DOHH2 (cell line): ENCODE measurements around the gene KIZ.

Experiments used
- H3F3A ChIP-seq: fragments of 200-600 bp; sonication (generic), shearing (Covaris generic); 2 replicates; pipeline ENCODE4 v1.6.0; 2016; ENCODE audit warnings: antibody characterized with exemption, mild to moderate bottlenecking; ENCODE audit not compliant: control insufficient read depth, insufficient read depth
- H3K27ac ChIP-seq: fragments of 200-600 bp; sonication (generic); 2 replicates; pipeline ENCODE4 v1.5.1; 2014; ENCODE audit warnings: low read depth, mild to moderate bottlenecking, low read length, moderate library complexity
- H3K27me3 ChIP-seq: fragments of 200-600 bp; sonication (generic); 2 replicates; pipeline ENCODE4 v1.6.1; 2014; ENCODE audit warnings: mild to moderate bottlenecking, low read length, mixed read lengths; ENCODE audit not compliant: control insufficient read depth
- H3K36me3 ChIP-seq: fragments of 200-600 bp; sonication (generic); 2 replicates; pipeline ENCODE4 v1.6.1; 2014; ENCODE audit warnings: mild to moderate bottlenecking, low read length, moderate library complexity, mixed read lengths; ENCODE audit not compliant: control insufficient read depth
- H3K4me1 ChIP-seq: fragments of 200-600 bp; sonication (generic); 2 replicates; pipeline ENCODE4 v1.6.1; 2014; ENCODE audit warnings: mild to moderate bottlenecking, low read length, mixed read lengths; ENCODE audit not compliant: control insufficient read depth
- H3K4me2 ChIP-seq: fragments of 200-600 bp; sonication (generic); 2 replicates; pipeline ENCODE4 v1.6.0; 2014; ENCODE audit warnings: mild to moderate bottlenecking, low read length, moderate library complexity
- H3K4me3 ChIP-seq: fragments of 200-600 bp; sonication (generic); 2 replicates; pipeline ENCODE4 v1.5.1; 2014; ENCODE audit warnings: mild to moderate bottlenecking, low read length, mixed read lengths
- H3K79me2 ChIP-seq: fragments of 200-600 bp; sonication (generic); 2 replicates; pipeline ENCODE4 v1.6.1; 2014; ENCODE audit warnings: mild to moderate bottlenecking, low read length, mixed read lengths; ENCODE audit not compliant: control insufficient read depth
- H3K9me2 ChIP-seq: fragments of 200-600 bp; sonication (generic); replicated peaks from 2 replicates; pipeline ENCODE4 v1.6.1; 2014; ENCODE audit warnings: mild to moderate bottlenecking, low read length, mixed read lengths; ENCODE audit not compliant: control insufficient read depth
- H3K9me3 ChIP-seq: fragments of 200-600 bp; sonication (generic); 2 replicates; pipeline ENCODE4 v1.6.1; 2014; ENCODE audit warnings: antibody characterized with exemption, low read length, mixed read lengths; ENCODE audit not compliant: control insufficient read depth, insufficient read depth
- H4K20me1 ChIP-seq: fragments of 200-600 bp; sonication (generic); 2 replicates; pipeline ENCODE4 v1.6.0; 2014; ENCODE audit warnings: low read depth, mild to moderate bottlenecking, antibody characterized with exemption, low read length, moderate library complexity; ENCODE audit not compliant: control insufficient read depth, insufficient read depth
- EZH2phosphoT487 ChIP-seq: fragments of 200-600 bp; sonication (generic); IDR thresholded peaks from 2 replicates; pipeline ENCODE4 v1.6.1; 2017; ENCODE audit warnings: borderline replicate concordance, mild to moderate bottlenecking, antibody characterized with exemption, low read length, moderate library complexity, mixed read lengths
- TF ChIP-seq, protein P1 (sequence below): fragments of 200-600 bp; sonication (generic); IDR thresholded peaks from one replicate; pipeline ENCODE4 v1.5.1; 2014; ENCODE audit warnings: antibody characterized with exemption, mild to moderate bottlenecking, low read depth, low read length; ENCODE audit not compliant: poor library complexity, severe bottlenecking

KIZ gene

GRCh38 chr20:21156266-21156665 is 30.4 kb downstream of the KIZ start:
- Histone ChIP-seq H3F3A (peaks cover 3% of the 10 kb centered on the region; the same call in 1 of the 2 replicates), H3K79me2 (no peaks in the 10 kb centered on the region), H3K36me3 (no peaks in the 10 kb centered on the region), H3K27ac (no peak overlapping the region), H3K9me2 (no peaks in the 10 kb centered on the region), H3K4me1 (peaks cover 23% of the 10 kb centered on the region), H3K27me3 (no peaks in the 10 kb centered on the region), H3K4me3 (no peak overlapping the region), H3K4me2 (no peak overlapping the region), H3K9me3 (no peaks in the 10 kb centered on the region), H4K20me1 (no peaks in the 10 kb centered on the region)
- TF ChIP-seq EZH2phosphoT487, result no peak

- Histone ChIP-seq H3K27me3 (no peaks in the 10 kb centered on the region), H3K36me3 (no peaks in the 10 kb centered on the region), H3F3A (peaks cover 3% of the 10 kb centered on the region; the same call in 1 of the 2 replicates), H3K9me3 (no peaks in the 10 kb centered on the region), H3K9me2 (no peaks in the 10 kb centered on the region), H4K20me1 (no peaks in the 10 kb centered on the region), H3K4me2 (no peak overlapping the region), H3K27ac (no peak overlapping the region), H3K79me2 (no peaks in the 10 kb centered on the region), H3K4me3 (no peak overlapping the region), H3K4me1 (peaks cover 23% of the 10 kb centered on the region)
- TF ChIP-seq, protein P1, sequence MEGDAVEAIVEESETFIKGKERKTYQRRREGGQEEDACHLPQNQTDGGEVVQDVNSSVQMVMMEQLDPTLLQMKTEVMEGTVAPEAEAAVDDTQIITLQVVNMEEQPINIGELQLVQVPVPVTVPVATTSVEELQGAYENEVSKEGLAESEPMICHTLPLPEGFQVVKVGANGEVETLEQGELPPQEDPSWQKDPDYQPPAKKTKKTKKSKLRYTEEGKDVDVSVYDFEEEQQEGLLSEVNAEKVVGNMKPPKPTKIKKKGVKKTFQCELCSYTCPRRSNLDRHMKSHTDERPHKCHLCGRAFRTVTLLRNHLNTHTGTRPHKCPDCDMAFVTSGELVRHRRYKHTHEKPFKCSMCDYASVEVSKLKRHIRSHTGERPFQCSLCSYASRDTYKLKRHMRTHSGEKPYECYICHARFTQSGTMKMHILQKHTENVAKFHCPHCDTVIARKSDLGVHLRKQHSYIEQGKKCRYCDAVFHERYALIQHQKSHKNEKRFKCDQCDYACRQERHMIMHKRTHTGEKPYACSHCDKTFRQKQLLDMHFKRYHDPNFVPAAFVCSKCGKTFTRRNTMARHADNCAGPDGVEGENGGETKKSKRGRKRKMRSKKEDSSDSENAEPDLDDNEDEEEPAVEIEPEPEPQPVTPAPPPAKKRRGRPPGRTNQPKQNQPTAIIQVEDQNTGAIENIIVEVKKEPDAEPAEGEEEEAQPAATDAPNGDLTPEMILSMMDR, result no peak
- no peak for TF ChIP-seq EZH2phosphoT487
Measured at GRCh38 chr20:21157006-21157405, 31.1 kb downstream of the KIZ start.

- Histone ChIP-seq H3K4me3 (no peak overlapping the region), H3K9me3 (no peaks in the 10 kb centered on the region), H3K79me2 (no peaks in the 10 kb centered on the region), H3K9me2 (no peaks in the 10 kb centered on the region), H3K36me3 (no peaks in the 10 kb centered on the region), H3K4me1 (peaks cover 23% of the 10 kb centered on the region), H3K27me3 (no peaks in the 10 kb centered on the region), H3F3A (peaks cover 3% of the 10 kb centered on the region; the same call in 1 of the 2 replicates), H3K27ac (no peak overlapping the region), H4K20me1 (no peaks in the 10 kb centered on the region), H3K4me2 (peak overlapping the region; percentile 10)
- TF ChIP-seq, protein P1, result no peak
- no peak for TF ChIP-seq EZH2phosphoT487
Measured at GRCh38 chr20:21159658-21160380, 33.9 kb downstream of the KIZ start.

- Histone ChIP-seq H3K4me2 (no peak overlapping the region), H3K27ac (no peak overlapping the region), H3K36me3 (no peaks in the 10 kb centered on the region), H3K79me2 (no peaks in the 10 kb centered on the region), H3K9me2 (no peaks in the 10 kb centered on the region), H3K4me1 (peaks cover 28% of the 10 kb centered on the region), H4K20me1 (no peaks in the 10 kb centered on the region), H3K9me3 (no peaks in the 10 kb centered on the region), H3K27me3 (no peaks in the 10 kb centered on the region), H3K4me3 (no peak overlapping the region), H3F3A (peaks cover 3% of the 10 kb centered on the region; the same call in 1 of the 2 replicates)
- no peak for TF ChIP-seq EZH2phosphoT487
- TF ChIP-seq, protein P1, result no peak
Measured at GRCh38 chr20:21161926-21162325, 36.0 kb downstream of the KIZ start.
